GM18861 (cell line): ENCODE results near the gene ARHGEF37.
"Not testable (repeated sequence)": the region's sequence is repeated elsewhere in the genome, so short reads cannot be mapped to it uniquely, and the experiment has no call there.

Experiments used
- ATAC-seq: cut with Tn5 transposase; IDR thresholded peaks from one replicate; pipeline ENCODE4 v1.9.1; 2021; ENCODE audit not compliant: unreplicated experiment

Gene ARHGEF37

GRCh38 chr5:149645236-149645635 lies 63.9 kb downstream of the ARHGEF37 start:
- ATAC-seq = no peak

GRCh38 chr5:149645725-149646124 lies 64.4 kb downstream of the ARHGEF37 start:
- no peak for ATAC-seq

- ATAC-seq = no peak
Measured at GRCh38 chr5:149646564-149646963, 65.3 kb downstream of the ARHGEF37 start.

- no peak for ATAC-seq
Measured at GRCh38 chr5:149647334-149647733, 66.0 kb downstream of the ARHGEF37 start.

GRCh38 chr5:149648464-149649393 lies 67.4 kb downstream of the ARHGEF37 start:
- ATAC-seq = not testable (repeated sequence)

- not testable (repeated sequence) for ATAC-seq
Measured at GRCh38 chr5:149649730-149650129, 68.4 kb downstream of the ARHGEF37 start.

DNA sequence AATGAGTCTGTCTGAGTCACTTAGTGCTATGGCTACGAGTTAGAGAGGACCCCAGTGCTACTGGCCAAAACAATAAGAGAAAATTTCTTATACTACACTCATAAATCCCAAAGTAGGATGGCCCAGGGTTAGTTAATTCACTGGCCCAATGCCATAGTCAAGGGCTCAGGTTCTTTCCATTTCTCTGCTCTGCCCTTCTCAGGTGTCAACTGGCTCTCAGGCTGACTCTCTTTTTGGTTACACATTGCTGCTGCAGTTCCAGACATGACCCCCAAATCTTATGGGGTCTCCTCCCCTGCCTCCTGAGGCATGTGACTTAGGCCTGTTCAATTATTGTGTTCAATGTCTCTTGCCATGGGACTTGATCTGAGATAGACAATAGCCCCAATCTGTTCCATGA lies 70.4 kb downstream of the ARHGEF37 start:
- no peak for ATAC-seq

DNA sequence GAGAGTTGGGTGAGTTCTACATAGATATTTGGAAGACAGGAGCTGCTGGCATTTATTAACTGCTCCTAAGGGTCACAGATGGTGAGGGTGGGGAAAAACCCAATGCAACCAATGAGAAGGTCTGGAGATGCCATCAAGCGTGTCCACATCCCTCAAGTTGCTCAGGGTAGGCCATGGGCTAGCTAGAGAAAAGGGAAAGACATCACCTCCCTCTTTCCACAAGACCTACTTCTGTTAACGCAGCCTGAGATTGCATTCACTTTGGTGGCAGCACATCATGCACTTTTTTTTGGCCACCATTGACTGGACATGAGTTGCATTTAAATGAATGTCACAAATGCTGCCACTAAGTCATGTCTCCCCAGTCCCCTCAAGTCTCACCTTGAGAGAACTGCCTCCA lies 71.4 kb downstream of the ARHGEF37 start:
- no peak for ATAC-seq

DNA sequence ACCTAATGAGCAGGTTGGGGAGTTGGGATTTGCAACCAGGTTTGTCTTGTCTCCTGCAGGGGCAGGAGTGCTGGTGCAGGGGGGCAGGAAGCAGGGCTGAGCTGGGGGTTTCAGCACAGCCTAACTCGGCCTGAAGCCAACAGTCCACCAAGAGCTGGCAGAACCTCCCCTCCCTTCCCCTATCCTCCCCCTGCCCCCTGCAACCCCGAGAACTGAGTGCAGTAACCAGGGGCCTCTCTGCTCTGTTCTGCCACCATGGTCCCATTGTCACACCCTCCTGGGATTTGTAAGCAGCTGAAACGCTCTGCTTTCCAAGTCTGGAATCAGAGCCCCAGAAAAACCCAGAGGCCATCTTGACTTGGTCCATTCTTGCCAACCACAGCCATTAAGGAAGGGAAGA lies 72.9 kb downstream of the ARHGEF37 start:
- no peak for ATAC-seq

DNA sequence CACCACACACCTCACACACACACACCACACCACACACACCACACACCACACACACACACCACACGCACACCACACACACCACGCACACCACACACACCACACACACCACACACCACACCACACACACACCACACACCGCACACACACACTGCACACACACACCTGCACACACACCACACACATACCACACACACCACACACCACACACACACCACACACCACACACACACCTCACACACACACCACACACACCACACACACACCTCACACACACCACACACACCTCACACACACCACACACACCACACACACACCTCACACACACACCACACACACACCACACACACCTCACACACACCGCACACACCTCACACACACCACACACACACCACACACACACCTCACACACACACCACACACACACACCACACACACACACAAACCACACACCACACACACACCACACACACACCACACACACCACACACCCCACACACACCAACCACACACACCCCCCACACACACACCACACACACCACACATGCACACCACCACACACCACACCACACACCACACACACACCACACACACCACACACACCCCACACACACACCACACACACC lies 73.7 kb downstream of the ARHGEF37 start:
- ATAC-seq = no peak

- ATAC-seq = no peak
Measured at GRCh38 chr5:149656576-149657182, 75.4 kb downstream of the ARHGEF37 start.

- ATAC-seq = no peak
Measured at GRCh38 chr5:149657324-149657723, 76.0 kb downstream of the ARHGEF37 start.

DNA sequence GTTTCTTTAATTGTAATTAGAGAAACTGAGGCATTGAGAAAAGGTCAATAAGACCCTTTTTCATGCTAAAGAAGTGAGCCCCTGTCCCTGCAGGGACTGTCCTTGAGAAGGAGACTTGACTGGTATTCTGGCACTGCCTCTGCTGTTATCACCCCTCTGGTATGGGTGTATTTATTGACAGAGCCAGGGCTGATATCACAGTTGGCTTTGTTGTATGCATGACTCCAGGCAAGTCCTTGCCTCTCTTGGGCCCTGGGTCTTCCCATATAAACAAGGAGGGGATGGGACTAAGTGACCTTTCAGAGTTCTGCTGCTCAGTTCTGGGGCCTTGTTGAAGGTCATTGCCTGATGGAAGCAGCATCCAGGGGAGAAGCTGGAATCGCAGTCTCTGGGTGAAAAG lies 77.0 kb downstream of the ARHGEF37 start:
- no peak for ATAC-seq

GRCh38 chr5:149664083-149664482 lies 82.8 kb downstream of the ARHGEF37 start:
- no peak for ATAC-seq

- no peak for ATAC-seq
Measured at GRCh38 chr5:149664666-149665415, 83.5 kb downstream of the ARHGEF37 start.

GRCh38 chr5:149665416-149666175 lies 84.3 kb downstream of the ARHGEF37 start:
- ATAC-seq = no peak

- ATAC-seq = no peak
Measured at GRCh38 chr5:149666212-149666852, 85.0 kb downstream of the ARHGEF37 start.

DNA sequence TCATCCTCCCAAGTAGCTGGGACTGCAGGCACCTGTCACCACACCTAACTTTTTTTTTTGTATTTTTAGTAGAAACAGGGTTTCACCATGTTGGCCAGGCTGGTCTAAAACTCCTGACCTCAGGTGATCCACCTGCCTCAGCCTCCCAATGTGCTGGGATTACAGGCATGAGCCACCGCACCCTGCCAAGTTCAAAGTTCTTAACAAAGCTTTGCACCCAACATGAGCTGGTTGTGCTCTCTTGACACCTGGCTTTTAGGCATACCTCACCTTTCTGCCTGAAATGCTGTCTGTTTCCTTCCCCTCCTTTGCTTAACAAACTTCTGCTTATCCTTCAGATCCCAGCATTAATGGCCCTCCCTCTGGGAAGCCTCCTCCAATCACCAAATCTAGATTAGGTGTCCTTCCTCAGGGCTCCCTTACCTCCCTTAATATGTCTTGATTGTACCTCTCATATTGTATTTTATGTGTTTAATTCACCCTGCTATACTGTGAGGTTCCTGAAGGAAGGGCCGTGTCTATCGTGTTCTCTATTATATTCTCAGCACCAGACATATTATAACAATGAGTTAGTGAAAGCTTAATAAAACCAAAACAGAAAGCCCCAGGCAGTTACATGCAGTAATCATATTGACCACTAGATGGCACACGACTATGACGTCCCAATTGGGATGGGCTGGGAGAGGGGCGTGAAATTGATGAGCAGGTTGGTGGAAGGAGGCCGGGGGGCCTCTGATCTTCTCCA lies 86.0 kb downstream of the ARHGEF37 start:
- no peak for ATAC-seq

- no peak for ATAC-seq
Measured at GRCh38 chr5:149667829-149668330, 86.6 kb downstream of the ARHGEF37 start.
